Chondrocyte (in vitro differentiated cells): ENCODE measurements around the gene DISC1. TPM values are rescaled to one million over a fixed set of nuclear protein-coding genes. Genes with fewer than 3 reads are reported as not detected.

Experiments used
- DNase-seq: peaks from one replicate; pipeline ENCODE4 v3.0.0; 2021; ENCODE audit warnings: mixed read lengths, low spot score
- H3K27ac Mint-ChIP-seq: one replicate; pipeline ENCODE4 v1.8.0; 2021; ENCODE audit warnings: mild to moderate bottlenecking, moderate library complexity, mixed read lengths; ENCODE audit not compliant: unreplicated experiment
- H3K27me3 Mint-ChIP-seq: 2 replicates; pipeline ENCODE4 v1.8.0; 2021; ENCODE audit warnings: low read depth, mixed read lengths
- H3K36me3 Mint-ChIP-seq: 2 replicates; pipeline ENCODE4 v1.8.0; 2021; ENCODE audit warnings: low read depth, mixed read lengths
- H3K4me1 Mint-ChIP-seq: 2 replicates; pipeline ENCODE4 v1.8.0; 2021; ENCODE audit warnings: low read depth, mild to moderate bottlenecking, mixed read lengths
- H3K4me3 Mint-ChIP-seq: one replicate; pipeline ENCODE4 v1.8.0; 2021; ENCODE audit warnings: mild to moderate bottlenecking, moderate library complexity, mixed read lengths; ENCODE audit not compliant: unreplicated experiment
- H3K9me3 Mint-ChIP-seq: 2 replicates; pipeline ENCODE4 v1.8.0; 2021; ENCODE audit warnings: low read depth, mixed read lengths
- CTCF ChIP-seq: fragments of 200-600 bp; sonication (generic); IDR thresholded peaks from 2 replicates; pipeline ENCODE4 v1.5.0; 2021; ENCODE audit warnings: antibody characterized with exemption, mild to moderate bottlenecking, moderate library complexity
- total RNA-seq: library from RNA; stranded (reverse); gene quantifications from 3 replicates; pipeline ENCODE4 v1.2.1, GENCODE V29; 2021

DISC1 gene
- total RNA-seq, 1 donor from 2014 or later: 5.0 TPM

- H3K36me3 Mint-ChIP-seq: peaks cover 2% of the 10 kb centered on the region
- DNase-seq: no peak
- TF ChIP-seq CTCF: no peak
- no peaks in the 10 kb centered on the region for H3K9me3 Mint-ChIP-seq
- no peaks in the 10 kb centered on the region for H3K4me1 Mint-ChIP-seq
- no peak overlapping the region for H3K27ac Mint-ChIP-seq
- H3K4me3 Mint-ChIP-seq: no peak overlapping the region
- no peaks in the 10 kb centered on the region for H3K27me3 Mint-ChIP-seq
These were observed 378.7 kb downstream of the DISC1 start for GRCh38 chr1:232005300-232005699.

GRCh38 chr1:232009741-232010140 is 383.2 kb downstream of the DISC1 start:
- Mint-ChIP-seq H3K4me3 (no peak overlapping the region), H3K9me3 (no peaks in the 10 kb centered on the region), H3K27ac (no peak overlapping the region), H3K4me1 (no peaks in the 10 kb centered on the region), H3K36me3 (no peaks in the 10 kb centered on the region), H3K27me3 (no peaks in the 10 kb centered on the region)
- no peak for TF ChIP-seq CTCF
- DNase-seq: no peak

- Mint-ChIP-seq H3K9me3 (no peaks in the 10 kb centered on the region), H3K27me3 (no peaks in the 10 kb centered on the region), H3K4me3 (no peak overlapping the region), H3K36me3 (no peaks in the 10 kb centered on the region), H3K27ac (no peak overlapping the region), H3K4me1 (peaks cover 3% of the 10 kb centered on the region)
- no peak for TF ChIP-seq CTCF
- no peak for DNase-seq
These were observed 385.4 kb downstream of the DISC1 start for GRCh38 chr1:232011961-232012360.

GRCh38 chr1:232012773-232013386 is 386.3 kb downstream of the DISC1 start:
- Mint-ChIP-seq H3K9me3 (no peaks in the 10 kb centered on the region), H3K4me1 (peaks cover 4% of the 10 kb centered on the region), H3K4me3 (no peak overlapping the region), H3K36me3 (no peaks in the 10 kb centered on the region), H3K27me3 (no peaks in the 10 kb centered on the region), H3K27ac (no peak overlapping the region)
- DNase-seq: no peak
- no peak for TF ChIP-seq CTCF

DNA sequence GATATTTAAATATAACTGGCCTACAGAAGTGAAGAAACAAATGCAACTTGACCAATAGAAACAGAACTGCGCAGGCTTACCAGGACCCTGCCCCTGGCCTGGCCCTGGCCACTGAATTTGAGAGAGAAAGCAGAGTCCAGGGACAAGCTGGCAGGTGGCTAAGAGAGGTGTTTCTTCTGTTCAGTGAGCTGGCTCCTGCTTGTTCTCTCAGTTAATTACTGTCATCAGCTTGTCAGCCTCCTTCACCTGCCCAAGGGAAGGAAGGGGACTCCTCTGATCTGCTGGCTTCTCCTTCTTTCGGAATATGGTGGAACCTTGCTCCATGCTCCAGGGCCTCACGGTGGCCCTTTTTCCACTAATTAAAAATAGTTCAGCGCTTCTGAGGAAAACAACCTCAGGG is 388.4 kb downstream of the DISC1 start:
- H3K9me3 Mint-ChIP-seq: no peaks in the 10 kb centered on the region

More for the DNA sequence above, 388.4 kb downstream of the DISC1 start:
- no peaks in the 10 kb centered on the region for H3K27me3 Mint-ChIP-seq
- no peak overlapping the region for H3K27ac Mint-ChIP-seq
- TF ChIP-seq CTCF: no peak
- H3K4me3 Mint-ChIP-seq: no peak overlapping the region
- peaks cover 4% of the 10 kb centered on the region for H3K4me1 Mint-ChIP-seq
- no peak for DNase-seq
- no peaks in the 10 kb centered on the region for H3K36me3 Mint-ChIP-seq
